ENCODE results near the gene OSM. TPM values are rescaled to one million over a fixed set of nuclear protein-coding genes. Genes with fewer than 3 reads are reported as not detected.

OSM gene
- total RNA-seq, 1 experiment from 2014 or later: not detected

GRCh38 chr22:30252411-30253204 is 14.0 kb downstream of the OSM start:
- TF ChIP-seq CTCF (conservative IDR thresholded peaks at IDR 0.05; ENCODE audit: low read depth, low read length) (no peak), EZH2 (IDR thresholded peaks at IDR 0.05; ENCODE audit: low read length, unreplicated experiment) (no peak), EZH2phosphoT487 (IDR thresholded peaks at IDR 0.05; ENCODE audit: borderline replicate concordance, low read length) (no peak)
- H3K9me3 ChIP-seq (ENCODE audit: low read length): no peaks in the 10 kb centered on the region
- peak; percentile 32 for ATAC-seq
- intact Hi-C loops (cut with micrococcal nuclease): loop anchor here (1.0 to 2.0 kb wide), 2 partner anchors 42 to 56 kb away; no protein-coding TSS in a partner anchor
- peaks cover 26% of the 10 kb centered on the region for H3K36me3 ChIP-seq (ENCODE audit: low read depth, low read length)
- peak; percentile 86 for DNase-seq
- peaks cover 98% of the 10 kb centered on the region for H3K79me2 ChIP-seq (ENCODE audit: low read length)
- H3K27ac ChIP-seq (ENCODE audit: low read length): peak overlapping the region; percentile 99
- no peaks in the 10 kb centered on the region for H3K9me2 ChIP-seq (replicated peaks; ENCODE audit: low read length)
- peak overlapping the region; percentile 32 for H3K4me2 ChIP-seq (ENCODE audit: low read length)
- H3K9ac ChIP-seq (ENCODE audit: low read length): peak overlapping the region; percentile 100
- no peaks in the 10 kb centered on the region for H4K20me1 ChIP-seq (ENCODE audit: low read length)
- H3K4me3 ChIP-seq (ENCODE audit: low read length): 0 out of 2 replicates have a peak overlapping the region, but pooled peaks have one; percentile 7
- BruUV-seq (replicated peaks): TSS peak; percentile 47
- peaks cover 5% of the 10 kb centered on the region for H3F3A ChIP-seq (ENCODE audit: low read length, unreplicated experiment)
- H3K4me1 ChIP-seq (ENCODE audit: insufficient read depth, low read length): peaks cover 85% of the 10 kb centered on the region
- CTCF ChIA-PET: interaction anchor here (0.5 to 0.6 kb wide), 2 partner anchors 43 to 66 kb away, joined by 3 to 7 read pairs; no protein-coding TSS in a partner anchor
- no peaks in the 10 kb centered on the region for H3K27me3 ChIP-seq (ENCODE audit: low read length)
- POLR2A ChIA-PET (ENCODE audit: unreplicated experiment): interaction anchor here (0.6 to 0.9 kb wide), 4 partner anchors 35 to 71 kb away, joined by 3 to 11 read pairs (median 3); no protein-coding TSS in a partner anchor
- no peak overlapping the region for H2AFZ ChIP-seq (ENCODE audit: low read length)

GRCh38 chr22:30251711-30252110 is 14.9 kb downstream of the OSM start:
- DNase-seq: peak; percentile 60
- ChIA-PET CTCF (interaction anchor here (0.5 to 0.6 kb wide), 2 partner anchors 42 to 65 kb away, joined by 3 to 7 read pairs; no protein-coding TSS in a partner anchor), POLR2A (ENCODE audit: unreplicated experiment) (interaction anchor here (0.6 kb wide), 2 partner anchors 41 to 70 kb away, joined by 3 to 11 read pairs; no protein-coding TSS in a partner anchor)
- Histone ChIP-seq H2AFZ (ENCODE audit: low read length) (no peak overlapping the region), H3K9ac (ENCODE audit: low read length) (peak overlapping the region; percentile 100), H3K36me3 (ENCODE audit: low read depth, low read length) (peaks cover 30% of the 10 kb centered on the region), H3K27me3 (ENCODE audit: low read length) (no peaks in the 10 kb centered on the region), H3K4me2 (ENCODE audit: low read length) (peak overlapping the region; percentile 32), H3K4me1 (ENCODE audit: insufficient read depth, low read length) (peaks cover 85% of the 10 kb centered on the region), H3K4me3 (ENCODE audit: low read length) (no peak overlapping the region), H4K20me1 (ENCODE audit: low read length) (no peaks in the 10 kb centered on the region), H3K27ac (ENCODE audit: low read length) (peak overlapping the region; percentile 99), H3K9me3 (ENCODE audit: low read length) (no peaks in the 10 kb centered on the region), H3F3A (ENCODE audit: low read length, unreplicated experiment) (peaks cover 5% of the 10 kb centered on the region), H3K9me2 (replicated peaks; ENCODE audit: low read length) (no peaks in the 10 kb centered on the region), H3K79me2 (ENCODE audit: low read length) (peaks cover 96% of the 10 kb centered on the region)
- TF ChIP-seq EZH2phosphoT487 (IDR thresholded peaks at IDR 0.05; ENCODE audit: borderline replicate concordance, low read length) (no peak), CTCF (conservative IDR thresholded peaks at IDR 0.05; ENCODE audit: low read depth, low read length) (no peak), EZH2 (IDR thresholded peaks at IDR 0.05; ENCODE audit: low read length, unreplicated experiment) (no peak)
- intact Hi-C loops (cut with micrococcal nuclease): loop anchor here (2.0 kb wide), 1 partner anchor 41 kb away; no protein-coding TSS in a partner anchor
- no peak for ATAC-seq
- no TSS peak for BruUV-seq (replicated peaks)
